SIG-M5 treated with dmso at 0.1 percent for 504 hours (cell line): Measurements from ENCODE around the gene ARHGAP29.
"Not testable (repeated sequence)": the region's sequence is repeated elsewhere in the genome, so short reads cannot be mapped to it uniquely, and the experiment has no call there.

Experiments used
- DNase-seq: peaks from one replicate; lab custom pipeline; 2025; ENCODE audit not compliant: unreplicated experiment; lab: John Stamatoyannopoulos, UW

Gene ARHGAP29

DNA sequence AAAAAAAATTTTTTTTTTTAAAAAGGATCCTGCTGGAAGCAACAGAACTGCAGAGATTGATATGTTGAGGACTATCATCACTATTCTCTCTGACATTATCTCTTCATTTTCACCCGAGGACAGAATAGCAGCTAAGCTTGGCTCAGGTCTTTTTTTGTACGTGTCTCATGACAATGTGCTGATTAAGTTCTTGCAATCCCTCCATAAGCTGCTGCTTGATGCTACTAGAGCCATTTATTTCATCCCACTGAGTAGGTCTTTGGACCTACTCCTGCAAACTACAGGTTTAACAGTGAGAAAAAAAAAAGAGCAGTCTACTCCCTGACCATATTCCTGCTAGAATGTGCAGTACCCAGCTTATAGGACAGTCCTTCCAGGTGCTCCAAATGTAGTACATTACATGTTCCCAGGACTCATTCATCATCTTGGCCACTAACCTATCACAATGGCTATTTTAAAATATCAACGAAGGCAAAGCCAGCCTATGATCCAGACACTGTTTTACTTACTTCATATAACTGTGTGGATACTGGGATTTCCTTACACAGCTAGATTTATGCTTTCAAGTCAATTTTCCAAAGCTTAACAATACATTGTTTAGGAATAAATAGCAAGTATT lies 54.1 kb downstream of the ARHGAP29 start:
- DNase-seq = no peak

DNA sequence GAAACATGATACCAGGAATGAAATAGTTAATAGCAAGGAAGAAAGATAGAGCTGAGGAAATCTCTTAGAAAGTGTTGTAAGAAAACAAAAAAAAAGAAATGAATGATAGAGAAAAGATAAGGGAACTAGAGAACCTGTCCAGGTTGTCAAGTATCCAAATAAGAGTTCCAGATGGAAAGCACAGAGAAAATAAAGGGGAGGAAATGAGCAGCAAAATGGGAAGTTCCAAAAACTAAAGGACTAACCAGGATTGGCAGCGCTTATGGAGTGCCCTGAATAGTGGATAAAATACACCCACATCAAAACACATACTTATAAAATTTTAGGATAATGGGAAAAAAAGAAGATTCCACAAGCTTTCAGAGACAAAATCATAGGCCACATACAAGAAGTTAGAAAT lies 55.2 kb downstream of the ARHGAP29 start:
- DNase-seq = no peak

DNA sequence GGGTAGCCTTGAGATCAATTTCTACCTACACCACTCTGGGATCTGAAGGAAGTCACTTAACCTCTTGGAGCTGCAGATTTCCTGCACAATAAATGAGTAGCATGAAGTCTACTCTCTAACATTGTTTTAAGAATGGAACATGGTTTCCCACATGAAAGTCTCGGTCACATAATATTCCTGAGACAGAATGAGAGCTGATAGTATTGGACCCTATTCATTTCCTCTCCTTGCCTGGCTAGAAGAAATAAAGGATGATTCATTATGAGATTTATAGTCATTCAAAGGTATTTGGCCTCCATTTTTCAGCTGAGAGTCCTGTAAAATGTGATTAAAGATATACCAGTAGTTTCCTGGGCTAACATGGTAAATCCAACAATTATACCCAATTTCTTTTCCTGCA lies 56.7 kb downstream of the ARHGAP29 start:
- DNase-seq = no peak

DNA sequence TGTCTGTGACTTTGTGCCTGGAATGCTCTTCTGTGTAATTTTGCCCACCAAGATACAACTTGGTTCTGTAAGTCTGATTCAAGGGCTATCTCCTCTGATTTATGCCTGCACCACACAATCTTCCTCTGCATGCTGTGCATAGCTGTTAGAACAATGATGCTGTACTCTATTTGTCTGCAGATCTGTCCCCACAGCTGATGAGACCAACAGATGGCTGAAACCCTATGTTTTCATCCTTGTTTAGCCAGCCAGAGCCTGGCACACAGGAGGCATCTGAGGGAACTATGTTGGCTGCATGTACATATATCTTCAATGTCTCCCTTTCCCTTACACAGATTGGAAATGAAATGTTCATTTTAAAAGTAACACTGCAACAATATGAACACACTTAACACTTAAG lies 58.5 kb downstream of the ARHGAP29 start:
- no peak for DNase-seq

DNA sequence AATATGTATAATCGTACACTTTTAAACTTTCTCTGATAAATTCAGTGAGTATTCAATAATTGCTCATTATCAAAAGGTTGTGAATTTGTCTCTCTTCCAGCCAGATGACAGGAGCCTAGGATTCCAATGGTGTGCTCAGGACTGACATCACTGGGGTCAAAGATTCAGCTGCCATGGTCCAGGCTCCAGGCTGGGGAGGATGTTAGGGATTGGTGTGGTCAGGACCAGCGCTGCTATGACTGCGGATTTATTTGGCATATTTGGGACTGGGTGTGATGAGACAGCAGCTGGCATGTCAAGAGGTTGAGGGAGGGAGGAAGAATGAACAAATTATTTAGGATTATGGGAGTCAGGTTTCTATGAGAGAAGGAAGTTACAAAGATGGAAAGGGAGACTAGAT lies 68.3 kb downstream of the ARHGAP29 start:
- DNase-seq = no peak

DNA sequence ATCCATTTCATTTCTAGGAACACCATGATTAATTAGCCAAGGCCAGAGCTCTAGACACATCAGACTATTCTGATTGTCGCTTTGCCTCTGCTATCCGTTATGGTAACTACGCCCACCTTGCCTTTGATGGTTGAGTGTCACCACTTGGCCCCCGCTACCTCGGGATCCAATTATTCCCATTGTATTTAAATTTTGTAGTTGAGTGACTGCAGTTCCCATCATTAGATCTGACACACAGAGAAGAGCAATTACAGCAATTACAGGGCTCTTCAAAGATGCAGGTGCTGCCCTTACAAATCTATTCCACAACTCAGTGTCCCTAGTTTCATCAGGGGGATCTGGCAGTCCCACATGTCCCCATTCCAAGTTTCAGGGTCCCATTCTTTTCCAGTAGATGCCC lies 71.5 kb downstream of the ARHGAP29 start:
- DNase-seq = no peak

DNA sequence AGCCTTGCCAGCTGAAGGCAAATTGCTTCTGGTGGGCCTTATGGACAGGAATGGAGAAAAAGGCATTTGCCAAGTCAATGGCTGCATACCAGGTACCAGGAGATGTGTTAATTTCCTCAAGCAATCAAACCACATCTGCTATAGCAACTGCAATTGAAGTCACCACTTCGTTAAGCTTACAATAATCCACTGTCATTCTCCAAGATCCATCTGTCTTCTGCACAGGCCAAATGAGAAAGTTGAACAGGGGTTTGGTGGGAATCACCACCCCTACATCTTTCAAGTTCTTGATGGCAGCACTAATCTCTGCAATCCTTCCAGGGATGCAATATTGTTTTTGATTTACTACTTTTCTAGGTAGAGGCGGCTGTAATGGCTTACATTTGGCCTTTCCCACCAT lies 72.5 kb downstream of the ARHGAP29 start:
- DNase-seq = not testable (repeated sequence)

DNA sequence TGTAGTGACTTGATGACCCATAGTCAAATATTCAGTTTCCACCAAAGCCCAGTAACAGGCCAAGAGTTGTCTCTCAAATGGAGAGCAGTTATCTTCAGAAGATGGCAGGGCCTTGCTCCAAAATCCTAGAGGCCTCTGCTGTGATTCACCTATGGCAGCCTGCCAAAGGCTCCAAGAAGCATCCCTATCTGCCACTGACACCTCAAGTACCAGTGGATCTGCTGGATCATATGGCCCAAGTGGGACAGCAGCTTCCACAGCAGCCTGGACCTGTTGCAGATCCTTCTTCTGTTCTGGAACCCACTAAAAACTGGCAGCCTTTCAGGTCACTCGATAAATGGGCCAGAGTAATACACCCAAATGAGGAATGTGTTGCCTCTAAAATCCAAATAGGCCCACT lies 73.3 kb downstream of the ARHGAP29 start:
- not testable (repeated sequence) for DNase-seq

DNA sequence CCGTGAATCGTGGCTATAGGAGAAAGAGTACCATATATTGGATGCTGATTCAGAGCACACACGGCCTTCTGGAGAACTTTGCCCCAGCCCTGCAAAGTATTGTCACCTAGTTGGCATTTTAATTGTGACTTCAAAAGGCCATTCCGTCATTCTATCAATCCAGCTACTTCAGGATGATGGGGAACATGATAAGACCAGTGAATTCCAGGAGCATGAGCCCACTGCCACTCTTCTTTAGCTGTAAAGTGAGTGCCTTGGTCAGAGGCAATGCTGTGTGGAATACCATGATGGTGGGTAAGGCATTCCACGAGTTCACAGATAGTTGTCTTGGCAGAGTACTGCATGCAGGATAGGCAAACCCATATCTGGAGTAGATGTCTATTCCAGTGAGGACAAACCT lies 74.1 kb downstream of the ARHGAP29 start:
- DNase-seq = not testable (repeated sequence)

DNA sequence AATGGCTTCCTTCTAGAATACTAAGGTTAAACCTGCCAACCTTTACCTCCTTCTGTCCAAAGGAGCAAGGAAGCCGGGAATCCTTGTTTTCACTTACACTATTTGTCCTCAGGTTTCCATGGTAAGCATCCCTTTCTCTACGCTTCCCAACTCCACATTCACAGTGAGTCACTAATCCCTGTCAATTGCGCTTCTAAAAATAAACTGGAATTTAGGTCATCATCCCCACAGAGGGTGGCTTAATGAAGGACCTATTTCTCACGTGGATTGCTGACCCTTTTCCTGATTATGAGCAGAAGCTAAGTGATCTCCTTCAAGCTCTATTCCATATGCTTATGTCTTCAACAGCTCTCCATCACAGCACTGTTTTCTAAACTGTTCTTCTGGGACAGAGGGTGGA lies 76.6 kb downstream of the ARHGAP29 start:
- DNase-seq = no peak

DNA sequence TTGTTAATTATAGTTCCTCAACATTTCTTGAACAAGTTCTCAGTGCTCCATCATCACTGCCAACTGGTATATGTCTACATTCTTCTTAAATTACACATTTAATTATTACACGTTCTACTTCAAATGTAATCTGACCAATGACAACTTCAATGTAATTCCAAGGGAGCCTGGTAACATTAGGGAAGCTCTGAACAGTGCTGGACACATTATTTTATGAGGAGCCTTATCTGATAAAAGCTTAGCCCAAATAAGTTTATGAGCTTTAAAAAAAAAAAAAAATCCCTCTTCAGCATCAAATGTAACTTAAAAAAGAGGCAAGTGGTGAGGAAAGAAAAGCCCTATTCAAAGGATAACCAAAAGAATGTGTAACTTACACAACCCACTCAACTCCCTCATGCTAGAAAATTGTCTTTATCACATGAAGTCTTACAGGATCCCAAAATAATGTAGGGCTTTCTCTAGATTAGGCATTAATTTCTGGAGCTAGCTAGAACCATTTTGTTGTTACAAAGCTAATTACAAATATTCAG lies 81.2 kb downstream of the ARHGAP29 start:
- DNase-seq = no peak

DNA sequence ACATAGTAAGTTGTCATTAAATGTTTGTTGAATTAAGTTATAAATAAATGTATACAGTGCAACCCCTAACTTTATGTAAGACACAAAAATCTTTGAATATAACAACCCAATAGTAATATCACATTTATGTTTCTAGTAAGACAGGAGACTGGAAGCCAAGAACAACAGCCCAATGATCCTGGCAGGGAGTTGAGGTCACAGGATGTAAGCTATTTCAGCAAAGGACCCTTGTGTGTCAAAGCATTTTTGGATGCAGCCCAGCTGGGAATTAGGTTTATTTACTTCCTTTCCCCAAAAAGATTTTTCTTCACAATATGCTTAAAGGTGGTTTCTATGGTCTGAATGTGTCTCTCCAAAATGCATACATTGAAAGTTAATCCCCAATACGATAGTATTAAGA lies 82.4 kb downstream of the ARHGAP29 start:
- no peak for DNase-seq

DNA sequence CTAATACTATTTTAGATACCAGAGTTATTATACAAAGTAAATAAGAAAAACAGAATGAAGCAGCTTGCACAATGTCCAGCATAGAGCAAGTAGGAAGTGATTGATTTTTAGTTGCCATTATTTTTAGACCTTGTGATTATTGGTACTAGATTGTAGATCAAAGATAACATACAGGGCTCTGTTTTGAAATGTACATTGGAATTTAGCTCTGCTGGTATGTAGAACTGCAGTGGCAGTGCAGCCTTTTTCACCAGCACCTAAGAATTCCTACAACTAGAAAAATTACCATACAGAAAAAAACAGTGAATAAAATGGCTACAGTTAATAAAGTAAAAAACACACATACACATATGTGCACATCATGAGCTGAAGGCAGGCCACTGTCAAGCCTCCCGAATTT lies 84.3 kb downstream of the ARHGAP29 start:
- DNase-seq = no peak

DNA sequence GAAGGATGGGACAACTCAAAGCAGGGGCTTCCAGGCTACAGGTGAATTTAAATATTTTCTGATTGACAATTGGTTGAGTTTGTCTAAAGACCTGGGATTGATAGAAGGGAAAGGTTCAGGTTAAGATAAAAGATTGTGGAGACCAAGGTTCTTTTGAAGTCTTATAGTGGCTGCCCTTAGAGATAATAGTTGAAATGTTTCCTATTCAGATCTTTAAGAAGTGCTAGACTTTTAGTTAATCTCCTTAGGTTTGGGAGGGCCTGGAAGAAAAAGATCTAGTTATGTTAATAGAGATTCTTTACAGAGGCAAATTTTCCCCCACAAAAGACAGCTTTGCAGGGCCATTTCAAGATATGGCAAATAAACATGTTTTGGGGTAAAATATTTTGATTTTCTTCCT lies 88.2 kb downstream of the ARHGAP29 start:
- not testable (repeated sequence) for DNase-seq

DNA sequence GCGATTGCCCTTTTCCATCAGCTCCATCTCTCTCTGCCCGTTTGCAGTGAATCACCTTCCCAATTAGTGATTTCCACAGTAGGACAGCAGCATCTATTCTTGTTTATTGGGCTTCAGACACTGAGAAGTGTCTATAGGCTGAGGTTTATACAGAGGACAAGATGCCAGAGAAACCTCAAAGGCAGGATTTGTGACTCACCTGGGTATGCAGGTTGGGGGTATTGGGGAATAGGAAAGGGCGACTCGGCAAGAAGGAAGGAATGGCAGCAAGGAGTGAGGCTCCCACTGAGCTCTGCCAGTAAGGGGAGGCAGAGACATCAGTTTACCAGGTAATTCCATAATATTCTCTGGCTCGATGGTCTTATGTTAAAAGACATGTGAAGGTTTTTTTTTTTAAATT lies 91.1 kb downstream of the ARHGAP29 start:
- no peak for DNase-seq

DNA sequence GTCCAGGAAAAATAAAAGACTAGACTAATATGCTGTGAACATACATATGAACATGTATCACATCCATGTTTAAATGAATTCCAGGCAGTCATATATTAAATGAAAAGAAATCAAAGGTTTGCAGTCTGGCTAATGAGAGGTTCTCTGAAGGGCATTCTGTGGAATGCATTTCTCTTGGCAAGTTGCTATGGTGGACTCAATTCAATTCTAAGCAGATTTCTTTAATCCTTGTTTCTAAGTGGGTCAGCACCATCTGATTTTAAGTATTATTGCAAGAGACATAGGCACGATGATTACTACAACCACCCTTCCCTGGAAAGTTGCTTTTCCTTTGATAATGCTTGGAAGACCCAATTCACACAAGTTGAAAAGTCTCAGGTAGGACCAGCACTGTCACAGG lies 92.5 kb downstream of the ARHGAP29 start:
- DNase-seq = no peak

DNA sequence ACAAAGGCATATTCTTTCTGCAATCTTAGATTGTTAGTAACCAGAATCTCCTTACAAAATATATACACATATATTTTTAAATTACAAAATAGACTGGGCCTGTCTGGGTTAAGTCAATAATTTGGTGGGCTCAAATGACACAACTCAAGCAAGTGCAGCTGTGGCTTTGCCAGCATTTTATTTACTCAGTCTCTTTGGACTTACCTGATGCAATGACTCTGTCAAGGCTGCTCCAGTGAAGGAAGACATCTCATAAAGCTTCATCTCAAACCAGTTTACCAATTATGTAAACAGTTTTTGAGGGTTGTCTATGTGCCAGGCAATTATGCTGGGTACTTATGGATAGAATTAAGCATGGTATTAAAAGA lies 93.6 kb downstream of the ARHGAP29 start:
- no peak for DNase-seq

DNA sequence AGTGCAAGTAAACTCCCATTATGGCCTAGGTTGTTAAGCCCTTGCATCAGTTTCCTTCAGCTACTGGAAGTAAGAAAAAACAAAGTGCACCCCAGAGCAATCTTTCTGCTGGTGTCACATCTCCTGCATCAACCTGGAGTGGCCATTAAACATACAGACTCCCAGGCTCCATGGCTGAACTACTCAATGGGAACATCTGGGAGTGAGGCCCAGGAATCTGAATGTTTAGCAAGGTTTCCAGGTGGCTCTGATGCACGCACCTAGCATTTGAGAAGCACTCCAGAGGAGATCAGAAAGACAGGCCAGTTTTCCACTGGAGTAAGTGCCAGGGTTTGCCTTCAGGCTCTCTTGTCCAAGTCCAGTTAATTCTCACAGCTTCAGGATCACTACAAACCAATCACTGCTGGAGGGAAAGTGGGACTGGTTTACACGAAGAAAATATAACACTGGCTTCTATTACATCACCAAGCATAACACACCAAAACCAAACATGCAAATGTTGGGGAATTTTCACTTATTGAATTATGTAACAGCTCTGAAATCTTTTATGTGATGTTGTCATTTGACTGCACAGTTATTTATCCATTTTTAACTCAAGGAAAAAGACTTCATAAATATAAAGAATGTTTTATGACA lies 94.1 kb downstream of the ARHGAP29 start:
- no peak for DNase-seq

DNA sequence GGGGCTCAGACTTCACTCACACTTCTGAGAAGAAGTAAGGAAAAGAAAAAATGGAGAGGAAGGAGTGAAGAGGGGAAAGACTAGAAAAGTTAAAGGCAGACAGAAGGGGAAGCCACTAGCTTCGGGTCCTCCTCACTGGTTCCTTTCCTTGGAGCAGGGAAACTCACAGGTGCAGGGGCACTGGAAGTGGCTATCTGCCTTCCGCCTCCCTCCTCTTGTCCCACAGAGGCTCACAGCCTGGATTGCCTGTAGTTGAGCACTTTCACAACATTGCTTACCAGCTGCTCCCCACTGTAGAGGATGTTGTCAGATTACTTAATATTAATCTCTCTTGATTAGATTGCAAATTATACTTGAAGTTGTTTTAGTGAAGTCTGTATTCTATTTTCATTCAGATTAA lies 94.8 kb downstream of the ARHGAP29 start:
- DNase-seq = no peak

DNA sequence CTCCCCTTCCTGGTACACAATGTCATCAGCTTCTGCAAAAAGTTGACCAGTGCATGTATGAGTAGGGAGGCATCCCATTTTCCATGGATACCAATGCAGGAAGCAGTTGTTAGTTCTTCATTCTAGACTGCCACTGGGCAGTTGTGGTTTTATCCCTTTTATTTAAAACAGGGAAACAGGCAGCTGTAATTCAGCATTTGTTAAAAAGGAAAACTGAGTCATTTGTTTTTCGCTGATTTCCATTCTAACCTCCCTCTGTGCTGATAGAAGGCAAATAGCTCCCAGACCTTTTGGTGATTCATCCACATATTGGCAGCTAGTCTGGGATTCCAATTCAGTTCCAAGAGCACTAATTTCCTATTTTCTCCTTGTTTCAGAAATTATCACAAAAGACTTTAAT lies 95.4 kb downstream of the ARHGAP29 start:
- no peak for DNase-seq

DNA sequence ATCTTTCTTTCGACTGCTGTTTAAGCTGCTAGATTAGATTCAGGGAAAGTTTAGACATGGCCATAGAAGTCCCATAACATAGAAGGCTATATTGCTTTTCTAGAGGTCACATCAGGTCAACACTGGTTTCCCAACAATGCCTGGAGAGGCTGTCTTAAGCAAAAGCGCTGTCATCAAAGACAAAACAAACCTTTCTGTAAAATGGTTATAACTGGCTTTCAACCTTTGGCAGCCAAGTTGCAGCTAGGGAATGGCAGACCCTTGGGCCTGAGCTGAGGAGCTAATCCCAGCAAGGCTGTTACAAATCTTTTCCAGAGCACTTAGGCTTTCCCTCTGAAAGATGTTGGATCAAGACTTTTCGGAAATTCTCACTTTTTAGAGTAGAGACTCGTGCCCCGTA lies 105.3 kb downstream of the ARHGAP29 start:
- DNase-seq = no peak

DNA sequence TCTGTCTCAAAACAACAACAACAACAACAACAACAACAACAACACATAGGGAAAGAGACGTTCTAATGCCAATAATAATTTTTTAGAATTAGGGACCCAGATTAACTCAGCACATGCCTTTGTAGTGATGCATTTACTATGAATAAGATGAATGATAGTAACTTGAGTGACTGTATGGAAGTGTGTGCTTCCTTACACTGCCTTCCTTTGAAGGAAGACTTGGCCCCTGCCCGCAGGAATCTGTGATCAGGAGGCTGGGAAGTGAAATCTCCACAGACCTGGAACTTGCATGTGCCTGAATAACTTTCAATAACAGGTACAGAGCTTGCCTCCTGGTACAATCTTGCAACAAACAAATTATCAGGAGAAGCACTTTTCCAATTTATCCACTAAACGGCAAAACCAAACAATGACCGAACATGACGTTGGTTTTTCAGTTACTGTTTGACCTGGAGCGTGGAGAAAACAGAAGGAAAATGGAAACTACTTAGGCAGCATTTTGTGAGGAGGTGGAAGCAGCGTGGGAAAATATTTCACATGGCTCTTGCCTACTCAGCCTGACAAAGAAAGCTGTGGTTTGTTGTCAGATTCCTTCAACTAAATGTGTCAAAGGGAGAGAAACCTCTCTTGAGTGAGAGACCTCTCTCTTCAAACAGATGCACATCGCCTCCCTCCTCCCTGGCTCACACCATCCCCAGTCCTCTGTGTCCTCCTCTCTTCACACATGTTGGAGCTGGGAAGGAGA lies 106.4 kb downstream of the ARHGAP29 start:
- no peak for DNase-seq
